Dermis lymphatic vessel endothelial cell (primary cell): ENCODE measurements around the gene LCA5L. TPM values are rescaled to one million over a fixed set of nuclear protein-coding genes. Genes with fewer than 3 reads are reported as not detected.

Source experiments
- total RNA-seq: library from RNA; depleted of rRNA; stranded (reverse); fragments of >200 nt; gene quantifications from 2 replicates; pipeline ENCODE4 v1.2.1, GENCODE V29; 2014

LCA5L gene
- 0.52 and 0.65 TPM in 2 replicates for total RNA-seq

GRCh38 chr21:39445321-39446269, at the start of gene LCA5L:
LCA5L (minus strand) TSS chr21:39445778; CDS start chr21:39428493, 17,285 bp downstream.

GRCh38 chr21:39451332-39452206, 6.0 kb upstream of the LCA5L start, which contains the start of gene SH3BGR:
SH3BGR (plus strand) TSS chr21:39451970; CDS start chr21:39452097, 127 bp downstream.

Other genes starting within 250 kb of the LCA5L start
- gene BRWD1, start 132.1 kb downstream of the LCA5L start, total RNA-seq: 48.5 and 70.6 TPM in 2 replicates
- 164 and 250 TPM in 2 replicates for gene HMGN1, start 96.7 kb downstream of the LCA5L start, total RNA-seq
- gene SH3BGR, start 6.2 kb upstream of the LCA5L start, total RNA-seq: 0.33 and 1.0 TPM in 2 replicates
- gene B3GALT5, start 167.2 kb upstream of the LCA5L start, total RNA-seq: not detected in 2 replicates